Adrenal gland (tissue), 12 donors: Measurements from ENCODE around the gene HOXD12. TPM values are rescaled to one million over a fixed set of nuclear protein-coding genes. Genes with fewer than 3 reads are reported as not detected.
A peak's percentile ranks its signal among the peaks of the same experiment; 100 is the strongest.

ENCODE experiments used
- DNase-seq, 7 donors: peaks; one replicate each; pipeline ENCODE4 v3.0.0-alpha.2; 2019 to 2020
- H3K27ac ChIP-seq, 5 donors: fragments of 200-600 bp; sonication (generic) in 4 of 5; 1 replicate in 3 of 5; 2 replicates in 2 of 5; pipeline versions ENCODE4 v1.5.1 to v1.8.0; 2016 to 2020; ENCODE audit warnings: mild to moderate bottlenecking in 1 of 5
- H3K27me3 ChIP-seq: fragments of 200-600 bp; 2 replicates; pipeline ENCODE4 v1.8.0; 2021
- H3K36me3 ChIP-seq, 2 donors: fragments of 200-600 bp; replicated peaks in 1 of 2; 1 replicate in 1 of 2; 2 replicates in 1 of 2; pipeline versions ENCODE4 v1.5.1 to v1.8.0; 2018 to 2022
- H3K4me1 ChIP-seq, 2 donors: fragments of 200-600 bp; replicated peaks in 1 of 2; 1 replicate in 1 of 2; 2 replicates in 1 of 2; pipeline versions ENCODE4 v1.5.1 to v1.8.0; 2018 to 2021
- H3K4me3 ChIP-seq, 4 donors: fragments of 200-600 bp; sonication (generic) in 3 of 4; one replicate each; pipeline ENCODE4 v1.5.1; 2016 to 2018
- H3K9me3 ChIP-seq, 3 donors: fragments of 200-600 bp; sonication (generic) in 1 of 3; replicated peaks in 1 of 3; 1 replicate in 2 of 3; 2 replicates in 1 of 3; pipeline versions ENCODE4 v1.5.1 to v1.8.0; 2016 to 2021
- POLR2A ChIP-seq, 2 donors: fragments of 450-650 bp; IDR thresholded peaks; one replicate each; pipeline ENCODE4 v1.6.1; 2017; ENCODE audit warnings: antibody characterized with exemption in 2 of 2, mild to moderate bottlenecking in 2 of 2, moderate library complexity in 1 of 2
- WGBS, 4 donors: extraction: QIAGEN DNeasy Blood & Tissue Kit in 2 of 4; methylation state at CpG; one replicate each; pipeline versions ENCODE4 v1.1.5 to v1.1.7; 2013 to 2017; 5-methylcytosine and 5-hydroxymethylcytosine counted together
- intact Hi-C, 2 donors: fragments of 100-400 bp; cut with DNase I; formaldehyde crosslinking; loops; one replicate each; pipeline versions ENCODE4 v1.14.1 to v1.15.0; 2022 to 2023
- microRNA counts, 2 donors: library from miRNA; unstranded; fragments of <30 nt; microRNA quantifications; one replicate each; lab custom pipeline; 2016
- microRNA-seq, 3 donors: library from miRNA; unstranded; fragments of <30 nt; microRNA quantifications; one replicate each; pipeline ENCODE4, GENCODE V29; 2017 to 2020
- polyA plus RNA-seq, 3 donors: library from polyadenylated mRNA; stranded (reverse); fragments of 200-250 nt in 2 of 3; fragments of 350-450 nt in 1 of 3; fragmentation: Illumina TruSeq in 1 of 3; extraction: RNeasy Lipid Tissue Mini Kit (QIAGEN cat#74804) in 1 of 3; gene quantifications; one replicate each; pipeline ENCODE4 v1.2.3, GENCODE V29; 2013 to 2014
- small RNA-seq, 2 donors: library from RNA; depleted of rRNA; stranded (forward); fragments of <200 nt; gene quantifications; one replicate each; pipeline ENCODE3, GENCODE V24; 2016
- total RNA-seq, 9 donors: library from RNA; depleted of rRNA in 4 of 9; stranded (reverse); fragments of >200 nt in 4 of 9; fragments of 120-200 nt in 1 of 9; fragmentation: NEBNext Ultra II Directional in 1 of 9; extraction: Animal tissue kit (Norgen Biotek cat#: 25700) in 1 of 9; gene quantifications; one replicate each; pipeline versions ENCODE4 v1.1.0 to v1.2.4, GENCODE V29; 2013 to 2023
- donor health status: healthy with polysubstance abuse.
- donor health status: Bipolar disorder and iron deficiency.
- donor health status: DM: yes; HTN: yes; CAD: no.
- donor health status: DM: no; HTN: no; CAD: no.
- donor health status: DM: no; HTN: no; CAD: no.
- donor health status: DM: yes; HTN: yes; CAD: no.

Gene HOXD12
- total and polyA plus RNA-seq, 12 donors = not detected

GRCh38 chr2:176151442-176152287 is 52.1 kb downstream of the HOXD12 start, which contains the start of gene HOXD4:
HOXD4 (plus strand) TSS chr2:176151550; CDS start chr2:176151634, 84 bp downstream.
- DNase-seq = peak in 1 of 7 donors; percentile 55
- no peaks in the 10 kb centered on the region for H3K27me3 ChIP-seq
- TF ChIP-seq POLR2A (IDR thresholded peaks at IDR 0.05) = no peak
- WGBS, 4 donors = 66 to 76% (median 69%) methylated on average over 22 to 55 of the region's 55 CpGs
- intact Hi-C loops = no loop called here
- no peaks in the 10 kb centered on the region for H3K4me1 ChIP-seq
- no peaks in the 10 kb centered on the region for H3K9me3 ChIP-seq
- no peak within 1 kb of the TSS for H3K27ac ChIP-seq
- peaks cover 0 to 30% of the 10 kb centered on the region in 2 donors for H3K36me3 ChIP-seq
- no peak within 1 kb of the TSS for H3K4me3 ChIP-seq

MicroRNAs within 50 kb of the gene (microRNA counts, 767-probe panel; counts per million panel counts)
- microRNA hsa-miR-10b-5p (lab: Ali Mortazavi, UCI) = 5,427 to 5,700 counts per million in 2 donors

Small RNA genes lying within 50 kb of the gene (microRNA-seq; reads per million reads assigned to microRNA genes)
- gene MIR10B = 25,327 to 35,690 (median 31,586) reads per million in 3 donors

Small RNA genes lying within 50 kb of the gene (small RNA-seq; reads per million reads assigned to genes)
- gene MIR10B = 176,060 to 229,219 reads per million in 2 donors

Other genes starting within 250 kb of the HOXD12 start
- 10 to 100 TPM in 8 of 9 donors, 1 to 10 TPM in 1; 6.4 to 32.7 (median 21.6) TPM for gene LNPK, start 97.5 kb upstream of the HOXD12 start, total RNA-seq
- gene LNPK, start 97.5 kb upstream of the HOXD12 start, polyA plus RNA-seq = 10 to 100 TPM in 1 of 3 donors, 1 to 10 TPM in 2; 2.6 to 20.8 (median 2.9) TPM
- gene EVX2, start 15.8 kb upstream of the HOXD12 start, total RNA-seq = not detected
- not detected for gene EVX2, start 15.8 kb upstream of the HOXD12 start, polyA plus RNA-seq
- gene HOXD13, start 7.1 kb upstream of the HOXD12 start, total RNA-seq = not detected
- not detected for gene HOXD13, start 7.1 kb upstream of the HOXD12 start, polyA plus RNA-seq
- gene HOXD11, start 7.5 kb downstream of the HOXD12 start, total RNA-seq = not detected
- not detected for gene HOXD11, start 7.5 kb downstream of the HOXD12 start, polyA plus RNA-seq
- gene HOXD10, start 17.0 kb downstream of the HOXD12 start, total RNA-seq = under 1 TPM in 3 of 9 donors, not detected in 6; 0.14 to 0.33 (median 0.23) TPM
- gene HOXD10, start 17.0 kb downstream of the HOXD12 start, polyA plus RNA-seq = under 1 TPM in 1 of 3 donors, not detected in 2; 0.11 TPM
- 10 to 100 TPM in 4 of 9 donors, 1 to 10 TPM in 5; 2.4 to 35.6 (median 8.7) TPM for gene HOXD9, start 22.9 kb downstream of the HOXD12 start, total RNA-seq
- gene HOXD9, start 22.9 kb downstream of the HOXD12 start, polyA plus RNA-seq = 1 to 10 TPM; 2.5 to 7.6 (median 7.5) TPM
- 10 to 100 TPM; 11.3 to 46.2 (median 35.0) TPM for gene HOXD8, start 29.9 kb downstream of the HOXD12 start, total RNA-seq
- gene HOXD8, start 29.9 kb downstream of the HOXD12 start, polyA plus RNA-seq = 10 to 100 TPM; 14.4 to 19.8 (median 17.3) TPM
- 10 to 100 TPM in 4 of 9 donors, 1 to 10 TPM in 5; 1.9 to 20.2 (median 8.1) TPM for gene HOXD4, start 51.8 kb downstream of the HOXD12 start, total RNA-seq
- 10 to 100 TPM in 2 of 3 donors, 1 to 10 TPM in 1; 2.2 to 38.5 (median 27.0) TPM for gene HOXD4, start 51.8 kb downstream of the HOXD12 start, polyA plus RNA-seq
- 10 to 100 TPM in 4 of 9 donors, 1 to 10 TPM in 5; 3.3 to 41.3 (median 9.7) TPM for gene HOXD3, start 57.5 kb downstream of the HOXD12 start, total RNA-seq
- gene HOXD3, start 57.5 kb downstream of the HOXD12 start, polyA plus RNA-seq = 10 to 100 TPM in 2 of 3 donors, 1 to 10 TPM in 1; 2.0 to 15.9 (median 12.5) TPM
- gene HOXD1, start 88.9 kb downstream of the HOXD12 start, total RNA-seq = under 1 TPM in 5 of 9 donors, not detected in 4; 0.18 to 0.72 (median 0.41) TPM
- under 1 TPM; 0.18 to 0.24 (median 0.20) TPM for gene HOXD1, start 88.9 kb downstream of the HOXD12 start, polyA plus RNA-seq
- gene MTX2, start 169.6 kb downstream of the HOXD12 start, total RNA-seq = 10 to 100 TPM; 21.2 to 72.0 (median 34.3) TPM
- gene MTX2, start 169.6 kb downstream of the HOXD12 start, polyA plus RNA-seq = 10 to 100 TPM; 41.6 to 79.4 (median 52.3) TPM